GM11168 (cell line): ENCODE data around the gene ANKRD23.
"Not testable (repeated sequence)": the region's sequence is repeated elsewhere in the genome, so short reads cannot be mapped to it uniquely, and the experiment has no call there.

Source experiments
- in situ Hi-C: fragments of 300-500 bp; cut with MboI; formaldehyde crosslinking; loops from one replicate; pipeline ENCODE4 v1.12.0; 2022; ENCODE audit warnings: low sequenced_read_pairs; ENCODE audit not compliant: unreplicated experiment

The ANKRD23 gene

GRCh38 chr2:96819876-96820511, 23.8 kb downstream of the ANKRD23 start:
- in situ Hi-C loops = no loop called here

- in situ Hi-C loops = no loop called here
Measured at GRCh38 chr2:96819128-96819875, 24.5 kb downstream of the ANKRD23 start.

GRCh38 chr2:96817882-96818281, 25.9 kb downstream of the ANKRD23 start:
- in situ Hi-C loops = no loop called here

- in situ Hi-C loops = no loop called here
Measured at GRCh38 chr2:96816836-96817702, 26.8 kb downstream of the ANKRD23 start.

DNA sequence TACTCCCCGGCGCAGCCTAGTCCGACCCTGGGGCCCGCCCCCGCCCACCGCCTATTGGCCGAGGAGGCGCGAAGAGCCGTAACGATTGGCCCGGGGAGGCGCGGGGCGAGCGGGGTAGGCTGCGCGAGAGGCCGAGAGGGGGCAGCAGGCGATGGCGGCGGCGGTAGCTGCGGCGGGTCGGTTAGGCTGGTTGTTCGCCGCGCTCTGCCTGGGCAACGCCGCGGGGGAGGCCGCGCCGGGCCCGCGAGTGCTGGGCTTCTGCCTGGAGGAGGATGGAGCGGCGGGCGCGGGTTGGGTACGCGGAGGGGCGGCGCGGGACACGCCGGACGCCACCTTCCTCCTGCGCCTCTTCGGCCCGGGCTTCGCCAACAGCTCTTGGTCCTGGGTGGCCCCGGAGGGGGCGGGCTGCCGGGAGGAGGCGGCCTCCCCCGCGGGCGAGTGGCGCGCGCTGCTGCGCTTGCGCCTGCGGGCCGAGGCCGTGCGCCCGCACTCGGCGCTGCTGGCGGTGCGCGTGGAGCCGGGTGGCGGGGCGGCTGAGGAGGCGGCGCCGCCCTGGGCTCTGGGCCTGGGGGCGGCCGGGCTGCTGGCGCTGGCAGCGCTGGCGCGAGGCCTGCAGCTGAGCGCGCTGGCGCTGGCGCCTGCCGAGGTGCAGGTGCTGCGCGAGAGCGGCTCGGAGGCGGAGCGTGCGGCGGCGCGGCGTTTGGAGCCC, 27.5 kb downstream of the ANKRD23 start, which contains the start of gene CNNM3:
TSS of gene CNNM3 (plus strand) at position 142 of the 709 bp plus-strand sequence. CDS start at position 152, 10 bp downstream.
- in situ Hi-C loops = no loop called here

DNA sequence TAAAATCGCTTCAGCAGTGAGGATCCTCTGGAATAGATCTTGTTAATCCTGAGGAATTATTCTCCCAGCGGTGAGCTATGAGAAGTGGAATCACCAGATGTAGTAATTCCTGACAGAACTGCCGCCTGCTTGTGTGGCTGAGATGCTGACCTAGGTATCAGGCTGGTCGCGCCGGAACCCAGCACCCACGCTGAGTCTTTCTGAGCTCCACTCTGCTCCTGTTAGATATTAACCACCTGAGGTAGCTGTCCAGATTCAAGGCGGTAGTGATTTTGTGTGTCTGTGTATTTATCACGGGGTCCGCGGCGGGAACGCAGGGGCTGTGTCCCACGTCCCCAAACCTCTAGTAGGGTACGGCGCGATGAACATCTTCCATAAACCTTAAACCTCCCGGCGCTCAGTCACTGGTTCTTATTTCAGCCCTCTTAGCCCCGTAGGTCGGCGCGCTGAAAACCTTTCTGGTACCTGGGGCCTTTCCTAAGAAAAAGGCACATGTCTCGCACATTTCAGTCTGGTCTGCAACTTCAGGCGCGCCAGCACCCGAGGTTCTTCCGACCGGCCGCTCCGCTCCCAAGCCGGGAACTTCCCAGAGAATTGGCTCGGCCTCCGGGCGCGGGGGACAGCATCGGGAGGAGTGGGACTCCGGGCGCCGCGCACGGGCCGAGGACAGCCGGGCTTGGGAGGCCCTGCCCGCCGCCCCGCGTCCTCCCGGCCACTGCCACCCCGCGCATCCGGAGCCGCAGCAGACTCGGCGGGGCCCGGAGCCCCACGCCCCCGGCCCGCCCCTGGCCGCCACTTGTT, 28.3 kb downstream of the ANKRD23 start:
- in situ Hi-C loops = no loop called here

GRCh38 chr2:96813656-96814055, 30.2 kb downstream of the ANKRD23 start:
- in situ Hi-C loops = no loop called here

DNA sequence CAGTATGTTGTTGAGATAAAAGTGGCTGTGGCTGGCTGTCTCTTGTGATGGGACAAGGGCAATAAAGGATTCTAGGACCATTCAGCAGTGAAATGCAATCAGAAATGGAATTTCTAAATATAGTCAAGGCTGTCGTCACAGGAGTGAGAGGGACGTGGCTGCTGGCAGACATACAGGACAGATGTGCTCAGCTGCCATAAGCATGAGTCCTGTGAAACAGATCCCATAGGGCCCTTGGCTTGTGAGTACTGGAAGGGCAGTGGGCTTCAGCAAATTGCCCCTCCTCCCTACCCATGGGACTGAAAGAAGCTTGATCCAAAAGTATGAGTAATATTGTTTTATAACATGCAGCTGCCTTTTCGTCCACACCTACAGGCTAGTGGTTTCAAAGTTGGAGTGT, 31.9 kb downstream of the ANKRD23 start:
- in situ Hi-C loops = no loop called here

DNA sequence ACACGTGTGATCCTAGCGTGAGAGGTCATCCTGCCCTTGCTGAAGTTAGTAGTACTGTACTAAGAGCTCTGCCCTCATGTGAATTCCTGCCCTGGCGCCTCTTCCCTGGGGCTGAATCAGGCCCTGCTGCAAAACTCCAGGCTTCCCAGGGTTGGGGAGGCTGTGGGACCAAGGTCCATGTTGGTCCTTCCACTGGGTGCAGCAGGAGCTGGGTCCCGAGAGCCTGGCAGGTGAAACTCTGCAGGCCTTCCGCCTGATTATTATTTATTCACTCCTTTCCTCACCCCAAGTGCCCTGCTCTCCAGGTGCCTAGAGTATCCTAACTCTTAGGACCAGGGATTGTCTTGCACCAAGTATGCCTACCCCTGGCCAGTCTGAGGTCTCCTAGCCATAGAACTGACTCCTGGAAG, 33.0 kb downstream of the ANKRD23 start:
- in situ Hi-C loops = no loop called here

DNA sequence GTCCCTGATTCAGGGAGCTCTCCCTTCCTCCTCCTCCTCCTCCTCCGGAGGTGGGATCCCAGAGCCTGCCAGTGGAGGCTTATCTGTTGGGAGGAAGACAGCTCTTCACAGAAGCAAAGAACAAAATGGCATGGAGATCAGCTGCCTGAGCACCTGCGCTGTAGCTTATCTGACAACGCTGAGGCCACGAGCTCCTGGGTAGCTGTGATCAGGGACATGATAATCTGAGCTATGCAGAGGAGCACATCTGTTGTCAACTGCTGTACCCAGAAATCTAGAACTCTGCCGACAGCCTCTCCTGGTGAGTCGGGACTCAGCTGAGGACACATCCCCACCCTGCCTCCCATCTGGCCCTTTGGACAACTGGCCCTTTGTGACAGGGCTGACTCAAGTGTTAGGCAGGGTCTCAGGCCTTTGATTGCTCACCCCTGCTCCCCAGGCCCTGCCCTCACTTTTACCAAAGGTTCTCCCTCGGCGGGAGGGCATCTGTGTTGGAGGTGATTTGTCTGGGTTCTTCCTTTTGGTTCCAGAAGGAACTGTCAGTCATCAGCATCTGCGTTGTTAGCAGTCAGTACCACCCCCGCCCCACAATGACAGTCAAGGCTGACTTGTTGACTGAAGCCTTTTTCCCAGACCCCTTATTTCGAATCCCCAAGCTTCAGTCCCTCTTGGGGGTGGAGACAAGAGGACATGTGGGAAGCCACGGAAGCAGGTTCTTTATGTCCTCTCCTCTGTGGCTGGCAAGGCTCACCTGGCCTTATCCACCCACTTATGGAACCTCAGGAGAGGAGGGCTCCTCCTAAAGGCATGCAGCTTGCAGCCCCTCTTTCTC, 33.7 kb downstream of the ANKRD23 start:
- in situ Hi-C loops = no loop called here

DNA sequence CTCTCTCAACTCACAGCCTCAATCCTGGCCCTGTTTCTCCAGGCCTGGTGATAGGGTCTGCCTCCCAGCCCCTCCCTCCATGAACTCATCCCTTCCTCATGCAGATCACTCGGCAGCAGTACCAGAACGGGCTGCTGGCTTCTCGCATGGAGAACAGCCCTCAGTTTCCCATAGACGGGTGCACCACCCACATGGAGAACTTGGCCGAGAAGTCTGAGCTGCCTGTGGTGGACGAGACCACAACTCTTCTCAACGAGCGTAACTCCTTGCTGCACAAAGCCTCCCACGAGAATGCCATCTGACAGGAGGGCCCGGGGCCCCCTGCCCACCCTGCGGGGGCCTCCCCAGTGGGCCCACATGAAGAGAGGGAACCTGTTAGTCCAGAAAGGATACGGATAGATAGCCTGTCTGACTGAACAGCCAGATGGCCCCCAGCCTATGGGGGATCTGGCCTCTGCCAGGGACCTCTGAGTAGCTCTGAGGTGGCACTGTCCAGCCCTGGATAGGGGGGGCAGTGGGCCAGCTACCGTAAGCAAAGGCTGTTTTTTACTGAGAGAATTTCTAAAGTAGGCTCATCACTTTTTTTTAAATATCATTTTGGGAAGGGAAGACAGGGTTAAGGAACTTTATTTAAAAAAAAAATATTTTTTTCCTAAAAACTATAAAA, 34.5 kb downstream of the ANKRD23 start:
- in situ Hi-C loops = no loop called here

DNA sequence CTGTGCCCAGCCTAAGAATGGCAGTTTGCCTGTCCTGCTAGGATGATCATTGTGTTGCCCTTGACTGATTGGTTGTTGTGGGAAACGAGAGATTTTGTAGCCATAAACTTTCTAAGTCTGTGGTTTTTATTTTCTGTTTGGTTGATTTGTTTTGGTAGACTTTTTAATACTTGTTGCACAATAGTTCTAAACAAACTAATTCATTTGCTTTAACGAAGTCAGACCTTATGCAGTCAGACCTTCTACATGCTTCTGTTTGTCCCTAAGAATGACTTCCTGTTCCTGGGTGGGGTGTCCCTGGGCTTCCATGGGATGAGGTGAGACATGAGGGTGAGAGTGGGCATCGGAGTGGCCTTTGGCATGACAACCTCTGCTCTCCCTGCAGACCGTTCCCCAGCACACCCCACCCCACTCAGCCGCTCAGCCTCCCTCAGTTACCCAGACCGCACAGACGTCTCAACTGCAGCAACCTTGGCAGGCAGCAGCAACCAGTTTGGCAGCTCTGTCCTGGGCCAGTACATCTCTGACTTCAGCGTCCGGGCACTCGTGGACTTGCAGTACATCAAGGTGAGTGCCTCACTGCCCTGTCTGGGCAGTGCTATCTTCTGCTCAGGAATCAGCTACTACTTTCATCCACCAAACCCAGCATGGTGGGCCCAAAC, 35.5 kb downstream of the ANKRD23 start:
- in situ Hi-C loops = no loop called here

DNA sequence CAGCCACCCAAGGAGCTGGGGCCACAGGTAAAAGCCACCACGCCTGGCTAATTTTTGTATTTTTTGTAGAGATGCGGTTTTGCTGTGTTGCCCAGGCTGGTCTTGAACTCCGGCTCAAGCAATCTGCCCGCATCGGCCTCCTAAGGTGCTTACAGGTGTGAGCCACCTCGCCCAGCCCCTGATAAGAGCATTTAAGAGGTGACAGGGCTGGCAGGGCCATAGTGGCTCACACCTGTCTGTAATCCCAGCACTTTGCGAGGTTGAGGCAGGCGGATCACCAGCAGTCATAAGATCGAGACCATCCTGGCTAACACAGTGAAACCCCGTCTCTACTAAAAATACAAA, 36.7 kb downstream of the ANKRD23 start:
- in situ Hi-C loops = no loop called here

- in situ Hi-C loops = no loop called here
Measured at GRCh38 chr2:96806468-96807126, 37.2 kb downstream of the ANKRD23 start.

GRCh38 chr2:96805946-96806345, 37.9 kb downstream of the ANKRD23 start:
- in situ Hi-C loops = not testable (repeated sequence)

DNA sequence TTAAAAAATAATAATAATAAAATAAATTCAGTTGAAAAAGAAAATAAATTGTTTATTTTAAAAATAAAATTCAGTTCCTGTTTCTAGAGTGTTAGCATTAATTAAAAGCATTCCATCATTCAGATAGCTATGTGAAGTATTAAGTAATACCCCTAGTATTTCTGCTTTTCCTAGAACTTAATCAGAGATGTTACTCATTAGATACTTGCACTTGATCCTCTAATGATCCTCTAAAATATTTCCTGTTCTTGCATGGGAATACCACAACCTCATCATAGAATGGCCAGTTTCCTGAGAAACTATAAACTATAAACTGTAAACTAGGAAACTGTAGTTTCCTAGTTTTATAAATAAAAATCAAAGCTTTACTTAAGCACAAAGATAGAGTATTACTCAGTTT, 38.8 kb downstream of the ANKRD23 start:
- in situ Hi-C loops = no loop called here

- in situ Hi-C loops = no loop called here
Measured at GRCh38 chr2:96802721-96803120, 41.1 kb downstream of the ANKRD23 start.
